Astrocyte (in vitro differentiated cells and primary cell): ENCODE data around the gene RAB32.

Source experiments
- CTCF ChIP-seq: IDR thresholded peaks from 2 replicates; pipeline ENCODE4 v1.5.1; 2011; ENCODE audit warnings: low read depth, mild to moderate bottlenecking, inconsistent platforms, low read length, moderate library complexity; ENCODE audit not compliant: insufficient read depth
- EZH2 ChIP-seq: IDR thresholded peaks from 2 replicates; pipeline ENCODE4 v1.6.1; 2012; ENCODE audit warnings: mild to moderate bottlenecking, low read length, inconsistent platforms; ENCODE audit not compliant: insufficient read depth

DNA sequence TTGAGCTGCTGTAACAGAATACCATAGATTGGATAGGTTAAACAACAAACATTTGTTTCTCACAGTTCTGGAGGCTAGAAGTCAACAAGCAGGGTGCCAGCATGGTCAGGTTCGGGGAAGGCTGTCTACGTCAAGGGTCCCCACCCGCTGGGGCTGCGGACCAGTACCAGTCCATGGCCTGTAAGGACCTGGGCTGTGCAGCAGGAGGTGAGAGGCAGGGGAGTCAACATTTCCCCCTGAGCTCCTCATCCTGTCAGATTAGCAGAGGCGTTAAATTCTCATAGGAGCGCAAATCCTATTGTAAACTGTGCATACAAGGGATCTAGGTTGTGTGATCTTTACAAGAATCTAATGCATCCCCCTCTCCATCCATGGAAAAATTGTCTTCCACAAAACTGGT lies 58.9 kb downstream of the RAB32 start:
- no peak for TF ChIP-seq EZH2
- no peak for TF ChIP-seq CTCF
